Measurements from ENCODE around the gene GPR35. TPM values are rescaled to one million over a fixed set of nuclear protein-coding genes. Genes with fewer than 3 reads are reported as not detected.

GPR35 gene
- total and polyA plus RNA-seq, 2 of the 13 experiments (the other 11 are each of a cell fraction or from before 2014, with no cell fraction given): 27.1 to 44.2 TPM

DNA sequence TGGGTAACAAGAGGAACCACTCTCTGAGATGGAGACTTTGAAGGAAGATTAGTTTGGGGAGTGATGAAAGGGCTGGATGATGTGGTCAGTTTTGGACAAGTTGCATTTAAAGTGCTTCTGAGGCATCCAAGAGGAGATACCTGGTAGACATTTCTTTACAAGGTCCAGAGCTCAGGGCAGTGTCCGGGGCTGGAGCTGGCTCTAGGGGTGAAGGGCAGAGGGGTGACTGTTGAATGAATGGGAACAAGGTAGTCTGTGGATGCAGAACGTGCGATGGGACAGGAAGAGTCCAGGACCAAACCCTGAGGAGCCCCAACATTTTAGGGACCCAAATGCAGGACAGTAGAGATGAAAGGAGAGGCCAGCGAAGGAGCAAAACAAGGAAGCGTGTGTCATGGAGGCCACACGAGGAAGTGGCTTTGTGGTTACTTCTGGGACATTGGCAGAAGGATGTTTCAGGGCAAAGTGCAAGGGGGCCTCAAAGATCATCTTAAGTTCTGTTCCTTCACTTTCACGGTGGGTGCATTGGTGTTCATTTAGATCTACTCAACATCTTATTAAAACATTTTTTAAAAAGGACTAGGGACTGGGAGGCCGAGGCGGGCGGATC lies 13.6 kb upstream of the GPR35 start:
- 91% methylated on average over 10 of the region's 10 CpGs for WGBS (ENCODE audit: low lambda C conversion rate)
- H3K36me3 ChIP-seq (replicated peaks in 1 of 2; ENCODE audit: control insufficient read depth in 1 of 2, insufficient read depth in 2 of 2, low read length in 2 of 2): peaks cover 14 to 46% of the 10 kb centered on the region in 2 experiments
- BruUV-seq (replicated peaks): no TSS peak
- H3K9ac ChIP-seq (ENCODE audit: insufficient read depth, low read depth, low read length): no peak overlapping the region
- DNase-seq (ENCODE audit: low spot score) (no peak), FAIRE-seq (no peak), ATAC-seq (no peak)
- ChIA-PET CTCF (ENCODE audit: low intra/inter-chr PET ratio, low total read pairs) (no interaction called here), POLR2A (interaction anchor here (1.9 kb wide), 1 partner anchor 7 kb away, joined by 4 read pairs; no protein-coding TSS in a partner anchor)
- H3K4me3 ChIP-seq (replicated peaks in 1 of 3; ENCODE audit: insufficient read depth in 1 of 3, low read depth in 2 of 3, low read length in 3 of 3): no peak overlapping the region
- H3K9me3 ChIP-seq (ENCODE audit: low read length): peaks cover 9% of the 10 kb centered on the region
- peaks cover 49% of the 10 kb centered on the region for H3K4me1 ChIP-seq (ENCODE audit: insufficient read depth, low read length)
- in situ Hi-C loops (cut with HindIII; ENCODE audit: extremely low pct_ligation_motif_present, low pct_unique_long_range_greater_than_20kb) (no loop called here), intact Hi-C loops (cut with micrococcal nuclease; ENCODE audit: unreplicated experiment) (no loop called here)
- no peak overlapping the region for H3K4me2 ChIP-seq (ENCODE audit: low read depth, low read length)
- no peaks in the 10 kb centered on the region for H3K27me3 ChIP-seq (ENCODE audit: control insufficient read depth in 1 of 2, insufficient read depth in 2 of 2, low read length in 2 of 2)
- H3K79me2 ChIP-seq (ENCODE audit: insufficient read depth, low read length): peaks cover 54% of the 10 kb centered on the region
- peaks cover 7% of the 10 kb centered on the region; the same call in 1 of the 2 replicates for H4K20me1 ChIP-seq (ENCODE audit: insufficient read depth, low read length)
- no peak overlapping the region for H2AFZ ChIP-seq (ENCODE audit: low read length)
- no peak for TF ChIP-seq ZNF703 (CRISPR knock-in tag; IDR thresholded peaks at IDR 0.05; ENCODE audit: borderline replicate concordance)
- TF ChIP-seq, protein P1, sequence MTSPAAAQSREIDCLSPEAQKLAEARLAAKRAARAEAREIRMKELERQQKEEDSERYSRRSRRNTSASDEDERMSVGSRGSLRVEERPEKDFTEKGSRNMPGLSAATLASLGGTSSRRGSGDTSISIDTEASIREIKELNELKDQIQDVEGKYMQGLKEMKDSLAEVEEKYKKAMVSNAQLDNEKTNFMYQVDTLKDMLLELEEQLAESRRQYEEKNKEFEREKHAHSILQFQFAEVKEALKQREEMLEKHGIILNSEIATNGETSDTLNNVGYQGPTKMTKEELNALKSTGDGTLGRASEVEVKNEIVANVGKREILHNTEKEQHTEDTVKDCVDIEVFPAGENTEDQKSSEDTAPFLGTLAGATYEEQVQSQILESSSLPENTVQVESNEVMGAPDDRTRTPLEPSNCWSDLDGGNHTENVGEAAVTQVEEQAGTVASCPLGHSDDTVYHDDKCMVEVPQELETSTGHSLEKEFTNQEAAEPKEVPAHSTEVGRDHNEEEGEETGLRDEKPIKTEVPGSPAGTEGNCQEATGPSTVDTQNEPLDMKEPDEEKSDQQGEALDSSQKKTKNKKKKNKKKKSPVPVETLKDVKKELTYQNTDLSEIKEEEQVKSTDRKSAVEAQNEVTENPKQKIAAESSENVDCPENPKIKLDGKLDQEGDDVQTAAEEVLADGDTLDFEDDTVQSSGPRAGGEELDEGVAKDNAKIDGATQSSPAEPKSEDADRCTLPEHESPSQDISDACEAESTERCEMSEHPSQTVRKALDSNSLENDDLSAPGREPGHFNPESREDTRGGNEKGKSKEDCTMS (CRISPR knock-in tag; conservative IDR thresholded peaks at IDR 0.05): no peak
- TF ChIP-seq PHF20 (CRISPR knock-in tag; IDR thresholded peaks at IDR 0.05): no peak
- no peak for TF ChIP-seq SETDB1 (CRISPR knock-in tag; IDR thresholded peaks at IDR 0.05; ENCODE audit: borderline replicate concordance)
- no peak for TF ChIP-seq KDM2A (CRISPR knock-in tag; IDR thresholded peaks at IDR 0.05; ENCODE audit: borderline replicate concordance, low read depth)
- no peak for TF ChIP-seq STAT5B (CRISPR knock-in tag; IDR thresholded peaks at IDR 0.05)
- TF ChIP-seq ZNF570 (CRISPR knock-in tag; IDR thresholded peaks at IDR 0.05; ENCODE audit: borderline replicate concordance): no peak
- TF ChIP-seq ESRRA (CRISPR knock-in tag; IDR thresholded peaks at IDR 0.05; ENCODE audit: low read depth): no peak
- no peak for TF ChIP-seq RCOR2 (CRISPR knock-in tag; IDR thresholded peaks at IDR 0.05)
- TF ChIP-seq, protein P2, sequence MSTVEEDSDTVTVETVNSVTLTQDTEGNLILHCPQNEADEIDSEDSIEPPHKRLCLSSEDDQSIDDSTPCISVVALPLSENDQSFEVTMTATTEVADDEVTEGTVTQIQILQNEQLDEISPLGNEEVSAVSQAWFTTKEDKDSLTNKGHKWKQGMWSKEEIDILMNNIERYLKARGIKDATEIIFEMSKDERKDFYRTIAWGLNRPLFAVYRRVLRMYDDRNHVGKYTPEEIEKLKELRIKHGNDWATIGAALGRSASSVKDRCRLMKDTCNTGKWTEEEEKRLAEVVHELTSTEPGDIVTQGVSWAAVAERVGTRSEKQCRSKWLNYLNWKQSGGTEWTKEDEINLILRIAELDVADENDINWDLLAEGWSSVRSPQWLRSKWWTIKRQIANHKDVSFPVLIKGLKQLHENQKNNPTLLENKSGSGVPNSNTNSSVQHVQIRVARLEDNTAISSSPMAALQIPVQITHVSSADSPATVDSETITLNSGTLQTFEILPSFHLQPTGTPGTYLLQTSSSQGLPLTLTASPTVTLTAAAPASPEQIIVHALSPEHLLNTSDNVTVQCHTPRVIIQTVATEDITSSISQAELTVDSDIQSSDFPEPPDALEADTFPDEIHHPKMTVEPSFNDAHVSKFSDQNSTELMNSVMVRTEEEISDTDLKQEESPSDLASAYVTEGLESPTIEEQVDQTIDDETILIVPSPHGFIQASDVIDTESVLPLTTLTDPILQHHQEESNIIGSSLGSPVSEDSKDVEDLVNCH (CRISPR knock-in tag; IDR thresholded peaks at IDR 0.05): no peak
- no peak for TF ChIP-seq ZNF737 (CRISPR knock-in tag; IDR thresholded peaks at IDR 0.05; ENCODE audit: borderline replicate concordance)
- no peak overlapping the region for H3K27ac ChIP-seq (ENCODE audit: extremely low read length, insufficient read depth, low read length)
